ENCODE data around the gene AGAP1. TPM values are rescaled to one million over a fixed set of nuclear protein-coding genes. Genes with fewer than 3 reads are reported as not detected.

The AGAP1 gene
- total RNA-seq, 1 donor from 2014 or later = 44.0 TPM

GRCh38 chr2:235860871-235861270 is 367.0 kb downstream of the AGAP1 start:
- Mint-ChIP-seq H3K9me3 (no peaks in the 10 kb centered on the region), H3K36me3 (no peaks in the 10 kb centered on the region), H3K27me3 (ENCODE audit: low read depth) (no peaks in the 10 kb centered on the region), H3K27ac (peak overlapping the region; percentile 32), H3K4me3 (no peak overlapping the region), H3K4me1 (peaks cover 28% of the 10 kb centered on the region)
- no peak for TF ChIP-seq CTCF (IDR thresholded peaks at IDR 0.05; ENCODE audit: unreplicated experiment)
- no peak for DNase-seq (ENCODE audit: low spot score in 2 of 2, unreplicated experiment in 2 of 2)

- H3K9me3 Mint-ChIP-seq = no peaks in the 10 kb centered on the region
- H3K4me3 Mint-ChIP-seq = no peak overlapping the region
- TF ChIP-seq CTCF (IDR thresholded peaks at IDR 0.05; ENCODE audit: unreplicated experiment) = no peak
- no peaks in the 10 kb centered on the region for H3K36me3 Mint-ChIP-seq
- no peak for DNase-seq (ENCODE audit: low spot score in 2 of 2, unreplicated experiment in 2 of 2)
- H3K27me3 Mint-ChIP-seq (ENCODE audit: low read depth) = no peaks in the 10 kb centered on the region
- H3K4me1 Mint-ChIP-seq = peaks cover 28% of the 10 kb centered on the region
- no peak overlapping the region for H3K27ac Mint-ChIP-seq
Measured at GRCh38 chr2:235861383-235861782, 367.5 kb downstream of the AGAP1 start.

- no peak for DNase-seq (ENCODE audit: low spot score in 2 of 2, unreplicated experiment in 2 of 2)
- H3K27me3 Mint-ChIP-seq (ENCODE audit: low read depth) = no peaks in the 10 kb centered on the region
- no peak overlapping the region for H3K27ac Mint-ChIP-seq
- H3K9me3 Mint-ChIP-seq = no peaks in the 10 kb centered on the region
- H3K36me3 Mint-ChIP-seq = peaks cover 4% of the 10 kb centered on the region
- TF ChIP-seq CTCF (IDR thresholded peaks at IDR 0.05; ENCODE audit: unreplicated experiment) = no peak
- H3K4me1 Mint-ChIP-seq = peaks cover 25% of the 10 kb centered on the region
- no peak overlapping the region for H3K4me3 Mint-ChIP-seq
Measured at GRCh38 chr2:235863414-235863813, 369.6 kb downstream of the AGAP1 start.

GRCh38 chr2:235864302-235864701 is 370.5 kb downstream of the AGAP1 start:
- Mint-ChIP-seq H3K27ac (no peak overlapping the region), H3K36me3 (peaks cover 12% of the 10 kb centered on the region), H3K4me1 (peaks cover 16% of the 10 kb centered on the region), H3K9me3 (peaks cover 5% of the 10 kb centered on the region), H3K27me3 (ENCODE audit: low read depth) (no peaks in the 10 kb centered on the region), H3K4me3 (no peak overlapping the region)
- no peak for DNase-seq (ENCODE audit: low spot score in 2 of 2, unreplicated experiment in 2 of 2)
- TF ChIP-seq CTCF (IDR thresholded peaks at IDR 0.05; ENCODE audit: unreplicated experiment) = no peak

GRCh38 chr2:235864733-235865515 is 371.1 kb downstream of the AGAP1 start:
- DNase-seq (ENCODE audit: low spot score in 2 of 2, unreplicated experiment in 2 of 2) = no peak
- TF ChIP-seq CTCF (IDR thresholded peaks at IDR 0.05; ENCODE audit: unreplicated experiment) = no peak
- Mint-ChIP-seq H3K4me3 (no peak overlapping the region), H3K9me3 (peaks cover 5% of the 10 kb centered on the region), H3K27ac (no peak overlapping the region), H3K27me3 (ENCODE audit: low read depth) (no peaks in the 10 kb centered on the region), H3K4me1 (peaks cover 10% of the 10 kb centered on the region), H3K36me3 (peaks cover 12% of the 10 kb centered on the region)

Measured in mesothelial cell of epicardium (in vitro differentiated cells).